Measurements from ENCODE around the gene LANCL3.

DNA sequence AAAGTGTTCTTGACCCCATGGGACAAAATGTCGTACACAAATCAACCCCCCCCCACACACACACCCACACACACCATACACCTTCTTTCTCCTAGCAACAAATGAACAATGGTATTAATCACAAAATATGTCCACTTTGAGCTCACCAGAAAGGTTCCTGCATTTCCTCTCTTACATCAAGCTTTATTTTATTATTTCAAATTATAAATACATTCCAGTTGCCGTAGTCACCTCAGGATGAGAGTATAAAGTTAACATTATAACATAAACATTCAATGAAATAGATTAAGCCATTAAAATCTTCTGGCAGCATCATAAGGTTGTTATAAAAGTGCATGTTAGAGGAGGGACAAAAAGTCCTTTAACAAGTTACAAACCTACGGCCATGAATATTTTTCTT is 121.5 kb downstream of the LANCL3 start:
- TF ChIP-seq, protein P1, sequence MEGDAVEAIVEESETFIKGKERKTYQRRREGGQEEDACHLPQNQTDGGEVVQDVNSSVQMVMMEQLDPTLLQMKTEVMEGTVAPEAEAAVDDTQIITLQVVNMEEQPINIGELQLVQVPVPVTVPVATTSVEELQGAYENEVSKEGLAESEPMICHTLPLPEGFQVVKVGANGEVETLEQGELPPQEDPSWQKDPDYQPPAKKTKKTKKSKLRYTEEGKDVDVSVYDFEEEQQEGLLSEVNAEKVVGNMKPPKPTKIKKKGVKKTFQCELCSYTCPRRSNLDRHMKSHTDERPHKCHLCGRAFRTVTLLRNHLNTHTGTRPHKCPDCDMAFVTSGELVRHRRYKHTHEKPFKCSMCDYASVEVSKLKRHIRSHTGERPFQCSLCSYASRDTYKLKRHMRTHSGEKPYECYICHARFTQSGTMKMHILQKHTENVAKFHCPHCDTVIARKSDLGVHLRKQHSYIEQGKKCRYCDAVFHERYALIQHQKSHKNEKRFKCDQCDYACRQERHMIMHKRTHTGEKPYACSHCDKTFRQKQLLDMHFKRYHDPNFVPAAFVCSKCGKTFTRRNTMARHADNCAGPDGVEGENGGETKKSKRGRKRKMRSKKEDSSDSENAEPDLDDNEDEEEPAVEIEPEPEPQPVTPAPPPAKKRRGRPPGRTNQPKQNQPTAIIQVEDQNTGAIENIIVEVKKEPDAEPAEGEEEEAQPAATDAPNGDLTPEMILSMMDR (conservative IDR thresholded peaks at IDR 0.05; ENCODE audit: low read depth, low read length) = no peak
- no peak for TF ChIP-seq EZH2 (IDR thresholded peaks at IDR 0.05; ENCODE audit: borderline replicate concordance, low read depth, low read length, poor library complexity, severe bottlenecking)
